K562 (cell line): Measurements from ENCODE around the gene SLC22A23. TPM values are rescaled to one million over a fixed set of nuclear protein-coding genes. Genes with fewer than 3 reads are reported as not detected.

Source experiments
- ATAC-seq: fragments of 200-7000 bp; cut with Tn5 transposase; 3 replicates; pipeline ENCODE4 v1.9.1; 2020; ENCODE audit warnings: moderate library complexity
- BruUV-seq: library from RNA; stranded (reverse); fragments of 400-500 nt; replicated peaks from 2 replicates; lab custom pipeline; 2021; lab: Mats Ljungman, UMichigan
- CTCF ChIA-PET: fragments of 300-600 bp; formaldehyde crosslinking; extraction: SDS; loops from one replicate; lab custom pipeline; 2021; ENCODE audit warnings: low intra/inter-chr PET ratio; lab: Yijun Ruan, JAX
- POLR2A ChIA-PET: fragments of 300-600, 350-650 bp; sonication (Branson Sonifier 250); formaldehyde crosslinking; extraction: SDS; loops from one replicate; lab custom pipeline; 2021; ENCODE audit warnings: antibody characterized with exemption, inconsistent platforms; lab: Yijun Ruan, JAX
- DNase-seq, 4 experiments: peaks; one replicate each; pipeline versions ENCODE4 v3.0.0 to v3.0.0-alpha.2; 2011 to 2018; ENCODE audit warnings: low spot score in 3 of 4, mixed read lengths in 3 of 4; ENCODE audit errors: extremely low read depth in 1 of 4
- FAIRE-seq: peaks from 2 replicates; lab custom pipeline; 2011; peaks lifted over from hg19 to GRCh38; lab: Jason Lieb, UNC
- H2AFZ ChIP-seq: 2 replicates; pipeline ENCODE4 v1.6.0; 2011; ENCODE audit warnings: low read depth, low read length, control low read depth, inconsistent platforms
- H3K27ac ChIP-seq: fragments of 200-600 bp; 3 replicates; pipeline ENCODE4 v1.8.0; 2011; ENCODE audit warnings: low read depth, mild to moderate bottlenecking, control low read depth, inconsistent platforms, low read length, moderate library complexity, mixed read lengths; ENCODE audit errors: extremely low read depth
- H3K27me3 ChIP-seq, 2 experiments: fragments of 300-600 bp in 1 of 2; 2 replicates in 1 of 2; 3 replicates in 1 of 2; pipeline versions ENCODE4 v1.6.0 to v1.8.0; 2011; ENCODE audit warnings: inconsistent platforms in 2 of 2, low read length in 2 of 2, mild to moderate bottlenecking in 1 of 2, mixed read lengths in 1 of 2, moderate library complexity in 1 of 2; ENCODE audit not compliant: control insufficient read depth in 2 of 2, insufficient read depth in 2 of 2
- H3K36me3 ChIP-seq: fragments of 300-600 bp; 3 replicates; pipeline ENCODE4 v1.8.0; 2011; ENCODE audit warnings: mild to moderate bottlenecking, low read length, inconsistent platforms; ENCODE audit not compliant: control insufficient read depth, insufficient read depth
- H3K4me1 ChIP-seq, 2 experiments: fragments of 200-600 bp in 1 of 2; replicated peaks in 1 of 2; 2 replicates in 1 of 2; 3 replicates in 1 of 2; pipeline versions ENCODE4 v1.5.1 to v1.8.0; 2011; ENCODE audit warnings: inconsistent platforms in 2 of 2, low read length in 2 of 2, mild to moderate bottlenecking in 1 of 2, mixed read lengths in 1 of 2, moderate library complexity in 1 of 2; ENCODE audit not compliant: control insufficient read depth in 2 of 2, insufficient read depth in 2 of 2
- H3K4me2 ChIP-seq: 2 replicates; pipeline ENCODE4 v1.6.1; 2011; ENCODE audit warnings: low read length, control low read depth, inconsistent platforms, mixed read lengths; ENCODE audit not compliant: insufficient read depth
- H3K4me3 ChIP-seq: fragments of 200-600 bp; sonication (generic), shearing (Covaris generic); 2 replicates; pipeline ENCODE4 v1.5.1; 2016; ENCODE audit warnings: control low read depth, inconsistent platforms
- H3K79me2 ChIP-seq: fragments of 200-600 bp; 3 replicates; pipeline ENCODE4 v1.8.0; 2011; ENCODE audit warnings: low read length, inconsistent platforms; ENCODE audit not compliant: control insufficient read depth, insufficient read depth
- H3K9ac ChIP-seq, 2 experiments: 2 replicates each; pipeline versions ENCODE4 v1.6.0 to v1.6.1; 2011; ENCODE audit warnings: low read depth in 2 of 2, low read length in 2 of 2, control low read depth in 1 of 2, inconsistent platforms in 1 of 2, mild to moderate bottlenecking in 1 of 2, mixed read lengths in 1 of 2; ENCODE audit not compliant: insufficient read depth in 1 of 2
- H3K9me1 ChIP-seq: one replicate; pipeline ENCODE4 v1.6.0; 2011; ENCODE audit warnings: inconsistent platforms, mild to moderate bottlenecking, low read length, moderate library complexity; ENCODE audit not compliant: control insufficient read depth, insufficient read depth
- H3K9me3 ChIP-seq: replicated peaks from 2 replicates; pipeline ENCODE4 v1.5.1; 2011; ENCODE audit warnings: low read depth, low read length, inconsistent platforms; ENCODE audit not compliant: control insufficient read depth, insufficient read depth
- H4K20me1 ChIP-seq: replicated peaks from 2 replicates; pipeline ENCODE4 v1.6.1; 2011; ENCODE audit warnings: low read length, inconsistent platforms, mixed read lengths; ENCODE audit not compliant: control insufficient read depth, insufficient read depth
- CSDE1 ChIP-seq, 2 experiments: fragments of 450-650 bp; IDR thresholded peaks; 2 replicates each; pipeline ENCODE4 v1.6.1; 2016; ENCODE audit warnings: mild to moderate bottlenecking in 1 of 2
- EZH2 ChIP-seq: IDR thresholded peaks from 2 replicates; pipeline ENCODE4 v1.6.1; 2012; ENCODE audit warnings: low read depth, mild to moderate bottlenecking, inconsistent platforms, low read length, borderline replicate concordance
- VEZF1 ChIP-seq: fragments of 200-800 bp; sonication (Bioruptor generic); IDR thresholded peaks from 2 replicates; pipeline ENCODE4 v1.6.1; 2017; ENCODE audit warnings: missing genetic modification characterization, missing compliant biosample characterization
- ZNF121 ChIP-seq: sonication (generic); formaldehyde crosslinking; conservative IDR thresholded peaks from 2 replicates; pipeline ENCODE4 v1.8.0; 2022; ENCODE audit warnings: missing genetic modification reagents
- ZNF512 ChIP-seq: IDR thresholded peaks from 2 replicates; pipeline ENCODE4 v1.6.1; 2016; ENCODE audit warnings: missing genetic modification characterization, missing compliant biosample characterization
- ZNF655 ChIP-seq: fragments of 250-450 bp; sonication (Bioruptor Pico); IDR thresholded peaks from 2 replicates; pipeline ENCODE4 v1.5.0; 2021
- WGBS: fragments of 100-300 bp; shearing (Covaris generic); methylation state at CpG from one replicate; pipeline ENCODE4 v1.1.6; 2016; ENCODE audit warnings: low coverage, mixed read lengths; ENCODE audit not compliant: insufficient coverage; ENCODE audit errors: missing lambda C conversion rate; 5-methylcytosine and 5-hydroxymethylcytosine counted together
- in situ Hi-C: fragments of 300-500 bp; cut with MboI; formaldehyde crosslinking; loops from 4 replicates; pipeline ENCODE4 v1.15.0; 2018; ENCODE audit warnings: inconsistent platforms, mixed read lengths
- intact Hi-C: fragments of 100-400 bp; cut with micrococcal nuclease; formaldehyde crosslinking; loops from 2 replicates; pipeline ENCODE4 v1.14.2; 2022
- polyA plus RNA-seq, 8 experiments: library from polyadenylated mRNA; depleted of rRNA in 4 of 8; stranded (reverse) in 5 of 8; unstranded in 3 of 8; fragments of >200 nt; fragmentation: Nextera tagmentation in 2 of 8; fragmentation: Illumina TruSeq in 1 of 8; extraction: Ambion mirVana in 2 of 8; extraction: Trizol in 1 of 8; gene quantifications; 2 replicates each; pipeline versions ENCODE4 v1.2.1 to v1.2.3, GENCODE V29; 2011 to 2014; ENCODE audit warnings: inconsistent platforms in 1 of 8, missing spikeins in 1 of 8
- total RNA-seq, 7 experiments: library from RNA; depleted of rRNA in 6 of 7; stranded (reverse); fragments of >200 nt in 6 of 7; fragmentation: Illumina TruSeq in 2 of 7; extraction: Trizol in 2 of 7; gene quantifications; 2 replicates each; pipeline versions ENCODE4 v1.2.1 to v1.2.3, GENCODE V29; 2011 to 2021; ENCODE audit warnings: low replicate concordance in 1 of 7

The SLC22A23 gene
- total and polyA plus RNA-seq, 9 of the 15 experiments (the other 6 are each of a cell fraction or from before 2014, with no cell fraction given), result 0.30 to 8.7 (median 2.5) TPM

GRCh38 chr6:3340358-3340802 is 116.5 kb downstream of the SLC22A23 start (continued):
- TF ChIP-seq ZNF655 (CRISPR knock-in tag), result no peak

GRCh38 chr6:3339811-3340210 is 117.0 kb downstream of the SLC22A23 start:
- peaks cover 10 to 44% of the 10 kb centered on the region in 2 experiments for H3K4me1 ChIP-seq
- H3K9ac ChIP-seq, result no peak overlapping the region
- H3K27ac ChIP-seq, result peak overlapping the region; percentile 2; the same call in 2 of the 3 replicates
- WGBS, result 92% methylated on average over 5 of the region's 5 CpGs
- DNase-seq (no peak), FAIRE-seq (no peak), ATAC-seq (no peak)
- CTCF ChIA-PET, result no interaction called here
- no TSS peak for BruUV-seq
- no peaks in the 10 kb centered on the region for H3K9me1 ChIP-seq
- H2AFZ ChIP-seq, result peak overlapping the region; percentile 93
- H3K79me2 ChIP-seq, result no peaks in the 10 kb centered on the region
- in situ Hi-C loops, result no loop called here
- no peak overlapping the region for H3K4me3 ChIP-seq
- no peak overlapping the region for H3K4me2 ChIP-seq
- no peaks in the 10 kb centered on the region for H3K9me3 ChIP-seq
- POLR2A ChIA-PET, result interaction anchor here (1.2 to 5.0 kb wide), 8 partner anchors 9 to 25 kb away, joined by 3 to 35 read pairs (median 10); no protein-coding TSS in a partner anchor
- intact Hi-C loops, result loop anchor here (2.0 kb wide), 1 partner anchor 15 kb away; no protein-coding TSS in a partner anchor
- no peaks in the 10 kb centered on the region for H4K20me1 ChIP-seq
- H3K27me3 ChIP-seq, result no peaks in the 10 kb centered on the region
- H3K36me3 ChIP-seq, result no peaks in the 10 kb centered on the region
- TF ChIP-seq ZNF121 (CRISPR knock-in tag), result no peak
- 0 out of 2 replicates have a peak, but pooled peaks have one; percentile 13 for TF ChIP-seq ZNF512
- no peak for TF ChIP-seq EZH2
- 0 out of 2 replicates have a peak, but pooled peaks have one; percentile 5 for TF ChIP-seq VEZF1
- no peak for TF ChIP-seq CSDE1 (IDR thresholded peaks at IDR 0.05)
